ENCODE results near the gene DHDDS. TPM values are rescaled to one million over a fixed set of nuclear protein-coding genes. Genes with fewer than 3 reads are reported as not detected.

DHDDS gene
- total RNA-seq, 1 donor from 2014 or later = 25.9 TPM

Other genes with a start within 250 kb of the DHDDS start
- not detected for gene CATSPER4, start 241.7 kb upstream of the DHDDS start, total RNA-seq
- 5.5 TPM for gene CEP85, start 198.1 kb upstream of the DHDDS start, total RNA-seq
- gene SH3BGRL3, start 152.2 kb upstream of the DHDDS start, total RNA-seq = 31.5 TPM
- 7.8 TPM for gene UBXN11, start 125.7 kb upstream of the DHDDS start, total RNA-seq
- 3.0 TPM for gene CD52, start 114.4 kb upstream of the DHDDS start, total RNA-seq
- 0.18 TPM for gene CRYBG2, start 78.2 kb upstream of the DHDDS start, total RNA-seq
- not detected for gene ZNF683, start 59.6 kb upstream of the DHDDS start, total RNA-seq
- 1.1 TPM for gene LIN28A, start 21.5 kb upstream of the DHDDS start, total RNA-seq
- 84.3 TPM for gene HMGN2, start 40.1 kb downstream of the DHDDS start, total RNA-seq
- gene RPS6KA1, start 97.4 kb downstream of the DHDDS start, total RNA-seq = 12.9 TPM